ENCODE results near the gene SIGLECL1.

Gene SIGLECL1

GRCh38 chr19:51289635-51290034, 38.8 kb downstream of the SIGLECL1 start:
- no peaks in the 10 kb centered on the region for H3K36me3 ChIP-seq (ENCODE audit: insufficient read depth)
- no peak for TF ChIP-seq CTCF (conservative IDR thresholded peaks at IDR 0.05; ENCODE audit: low read depth, low read length)

GRCh38 chr19:51292971-51293370, 42.1 kb downstream of the SIGLECL1 start:
- Histone ChIP-seq H3K27ac (no peak overlapping the region), H3K27me3 (ENCODE audit: insufficient read depth, low read depth) (no peaks in the 10 kb centered on the region; the same call in 1 of the 2 replicates), H3K4me2 (no peak overlapping the region), H3K9ac (no peak overlapping the region), H3K36me3 (ENCODE audit: insufficient read depth) (no peaks in the 10 kb centered on the region), H2AFZ (ENCODE audit: low read depth) (no peak overlapping the region), H4K20me1 (ENCODE audit: insufficient read depth) (no peaks in the 10 kb centered on the region), H3K4me1 (ENCODE audit: low read depth, poor library complexity, severe bottlenecking) (no peaks in the 10 kb centered on the region), H3K79me2 (ENCODE audit: insufficient read depth, low read depth) (no peaks in the 10 kb centered on the region), H3K4me3 (IDR thresholded peaks at IDR 0.05; ENCODE audit: insufficient read depth, low read depth, low read length) (no peak overlapping the region)
- TF ChIP-seq CTCF (conservative IDR thresholded peaks at IDR 0.05; ENCODE audit: low read depth, low read length) = no peak

More at GRCh38 chr19:51289635-51290034, 38.8 kb downstream of the SIGLECL1 start:
- no peak overlapping the region for H3K9ac ChIP-seq
- no peaks in the 10 kb centered on the region for H4K20me1 ChIP-seq (ENCODE audit: insufficient read depth)
- no peaks in the 10 kb centered on the region for H3K79me2 ChIP-seq (ENCODE audit: insufficient read depth, low read depth)
- no peak overlapping the region for H2AFZ ChIP-seq (ENCODE audit: low read depth)
- no peak overlapping the region for H3K4me2 ChIP-seq
- no peaks in the 10 kb centered on the region for H3K27me3 ChIP-seq (ENCODE audit: insufficient read depth, low read depth)
- no peak overlapping the region for H3K27ac ChIP-seq
- H3K4me1 ChIP-seq (ENCODE audit: low read depth, poor library complexity, severe bottlenecking) = no peaks in the 10 kb centered on the region
- no peak overlapping the region for H3K4me3 ChIP-seq (IDR thresholded peaks at IDR 0.05; ENCODE audit: insufficient read depth, low read depth, low read length)

- no peak overlapping the region for H3K9ac ChIP-seq
- no peak overlapping the region for H3K4me3 ChIP-seq (IDR thresholded peaks at IDR 0.05; ENCODE audit: insufficient read depth, low read depth, low read length)
- no peaks in the 10 kb centered on the region for H3K79me2 ChIP-seq (ENCODE audit: insufficient read depth, low read depth)
- H3K4me2 ChIP-seq = no peak overlapping the region
- no peak for TF ChIP-seq CTCF (conservative IDR thresholded peaks at IDR 0.05; ENCODE audit: low read depth, low read length)
- H3K27me3 ChIP-seq (ENCODE audit: insufficient read depth, low read depth) = no peaks in the 10 kb centered on the region; the same call in 1 of the 2 replicates
- no peaks in the 10 kb centered on the region for H3K36me3 ChIP-seq (ENCODE audit: insufficient read depth)
- no peak overlapping the region for H2AFZ ChIP-seq (ENCODE audit: low read depth)
- no peaks in the 10 kb centered on the region for H3K4me1 ChIP-seq (ENCODE audit: low read depth, poor library complexity, severe bottlenecking)
- H4K20me1 ChIP-seq (ENCODE audit: insufficient read depth) = no peaks in the 10 kb centered on the region
- H3K27ac ChIP-seq = no peak overlapping the region
These were observed 42.8 kb downstream of the SIGLECL1 start for GRCh38 chr19:51293571-51294210.

GRCh38 chr19:51294211-51294976, 43.5 kb downstream of the SIGLECL1 start:
- Histone ChIP-seq H3K4me3 (IDR thresholded peaks at IDR 0.05; ENCODE audit: insufficient read depth, low read depth, low read length) (no peak overlapping the region), H4K20me1 (ENCODE audit: insufficient read depth) (no peaks in the 10 kb centered on the region), H3K79me2 (ENCODE audit: insufficient read depth, low read depth) (no peaks in the 10 kb centered on the region), H3K4me1 (ENCODE audit: low read depth, poor library complexity, severe bottlenecking) (no peaks in the 10 kb centered on the region), H3K4me2 (no peak overlapping the region), H3K27me3 (ENCODE audit: insufficient read depth, low read depth) (no peaks in the 10 kb centered on the region; the same call in 1 of the 2 replicates), H3K27ac (no peak overlapping the region), H2AFZ (ENCODE audit: low read depth) (no peak overlapping the region), H3K9ac (no peak overlapping the region), H3K36me3 (ENCODE audit: insufficient read depth) (no peaks in the 10 kb centered on the region)
- TF ChIP-seq CTCF (conservative IDR thresholded peaks at IDR 0.05; ENCODE audit: low read depth, low read length) = no peak

Data from KMS-11 (cell line).